ACHN (cell line): ENCODE data around the gene LDLRAD3.

Experiments used
- DNase-seq: peaks from one replicate; pipeline ENCODE4 v3.0.0-alpha.2; 2015
- in situ Hi-C: cut with HindIII; loops from 2 replicates; pipeline ENCODE4 v1.10.0; 2017; ENCODE audit warnings: low sequenced_read_pairs, low pct_ligation_motif_present, low pct_unique_long_range_greater_than_20kb

The LDLRAD3 gene

GRCh38 chr11:36127550-36127949 is 183.7 kb downstream of the LDLRAD3 start:
- no peak for DNase-seq
- in situ Hi-C loops, result no loop called here

- in situ Hi-C loops, result no loop called here
- no peak for DNase-seq
These were observed 186.1 kb downstream of the LDLRAD3 start for GRCh38 chr11:36129955-36130354.

GRCh38 chr11:36130401-36130800 is 186.5 kb downstream of the LDLRAD3 start:
- DNase-seq, result no peak
- in situ Hi-C loops, result no loop called here

- no peak for DNase-seq
- in situ Hi-C loops, result no loop called here
These were observed 188.0 kb downstream of the LDLRAD3 start for GRCh38 chr11:36131721-36132397.

- DNase-seq, result no peak
- in situ Hi-C loops, result no loop called here
These were observed 189.1 kb downstream of the LDLRAD3 start for GRCh38 chr11:36132940-36133339.

GRCh38 chr11:36135076-36135475 is 191.2 kb downstream of the LDLRAD3 start:
- no peak for DNase-seq
- in situ Hi-C loops, result no loop called here

- in situ Hi-C loops, result no loop called here
- no peak for DNase-seq
These were observed 195.9 kb downstream of the LDLRAD3 start for GRCh38 chr11:36139767-36140166.

- in situ Hi-C loops, result no loop called here
These were observed 197.5 kb downstream of the LDLRAD3 start for GRCh38 chr11:36141196-36141953.

GRCh38 chr11:36141956-36142355 is 198.1 kb downstream of the LDLRAD3 start:
- no peak for DNase-seq
- in situ Hi-C loops, result no loop called here

More at GRCh38 chr11:36141196-36141953, 197.5 kb downstream of the LDLRAD3 start:
- DNase-seq, result no peak

- no peak for DNase-seq
- in situ Hi-C loops, result no loop called here
These were observed 198.6 kb downstream of the LDLRAD3 start for GRCh38 chr11:36142439-36142838.

GRCh38 chr11:36142879-36143278 is 199.0 kb downstream of the LDLRAD3 start:
- in situ Hi-C loops, result no loop called here
- DNase-seq, result no peak

GRCh38 chr11:36146437-36146836 is 202.6 kb downstream of the LDLRAD3 start:
- in situ Hi-C loops, result no loop called here

GRCh38 chr11:36147491-36147890 is 203.6 kb downstream of the LDLRAD3 start:
- DNase-seq, result no peak
- in situ Hi-C loops, result no loop called here

More at GRCh38 chr11:36146437-36146836, 202.6 kb downstream of the LDLRAD3 start:
- no peak for DNase-seq

- in situ Hi-C loops, result no loop called here
These were observed 204.8 kb downstream of the LDLRAD3 start for GRCh38 chr11:36148701-36149100.

GRCh38 chr11:36149538-36150242 is 205.8 kb downstream of the LDLRAD3 start:
- in situ Hi-C loops, result loop anchor here (25.0 kb wide), 1 partner anchor 113 kb away; no protein-coding TSS in a partner anchor
- DNase-seq, result peak; percentile 98

More at GRCh38 chr11:36148701-36149100, 204.8 kb downstream of the LDLRAD3 start:
- no peak for DNase-seq

- no peak for DNase-seq
- in situ Hi-C loops, result loop anchor here (25.0 kb wide), 1 partner anchor 111 kb away; no protein-coding TSS in a partner anchor
These were observed 207.1 kb downstream of the LDLRAD3 start for GRCh38 chr11:36150986-36151385.

GRCh38 chr11:36151933-36152580 is 208.2 kb downstream of the LDLRAD3 start:
- DNase-seq, result no peak
- in situ Hi-C loops, result loop anchor here (25.0 kb wide), 1 partner anchor 110 kb away; no protein-coding TSS in a partner anchor

- no peak for DNase-seq
- in situ Hi-C loops, result loop anchor here (25.0 kb wide), 1 partner anchor 109 kb away; no protein-coding TSS in a partner anchor
These were observed 209.7 kb downstream of the LDLRAD3 start for GRCh38 chr11:36153551-36153950.
